GM10266 (cell line): ENCODE results near the gene ST8SIA6.

Source experiments
- DNase-seq: peaks from one replicate; pipeline ENCODE4 v3.0.0; 2012; ENCODE audit errors: extremely low spot score
- TF ChIP-seq, protein P1 (sequence below): IDR thresholded peaks from 2 replicates; pipeline ENCODE4 v1.5.1; 2012; ENCODE audit warnings: mild to moderate bottlenecking, low read depth; ENCODE audit not compliant: control insufficient read depth, insufficient read depth; ENCODE audit errors: missing control alignments

Gene ST8SIA6

DNA sequence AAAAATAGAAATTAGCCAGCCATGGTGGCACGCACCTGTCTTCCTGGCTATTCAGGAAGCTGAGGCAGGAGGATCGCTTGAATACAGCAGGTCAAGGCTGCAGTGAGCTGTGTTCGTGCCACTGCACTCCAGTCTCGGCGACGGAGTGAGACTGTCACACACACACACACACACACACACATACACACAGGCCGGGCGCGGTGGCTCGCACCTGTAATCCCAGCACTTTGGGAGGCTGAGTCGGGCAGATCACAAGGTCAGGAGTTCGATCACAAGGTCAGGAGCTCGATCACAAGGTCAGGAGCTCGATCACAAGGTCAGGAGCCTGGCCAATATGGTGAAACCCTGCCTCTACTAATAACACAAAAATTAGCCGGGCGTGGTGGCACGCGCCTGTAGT is 68.4 kb downstream of the ST8SIA6 start:
- DNase-seq = no peak
- TF ChIP-seq, protein P1, sequence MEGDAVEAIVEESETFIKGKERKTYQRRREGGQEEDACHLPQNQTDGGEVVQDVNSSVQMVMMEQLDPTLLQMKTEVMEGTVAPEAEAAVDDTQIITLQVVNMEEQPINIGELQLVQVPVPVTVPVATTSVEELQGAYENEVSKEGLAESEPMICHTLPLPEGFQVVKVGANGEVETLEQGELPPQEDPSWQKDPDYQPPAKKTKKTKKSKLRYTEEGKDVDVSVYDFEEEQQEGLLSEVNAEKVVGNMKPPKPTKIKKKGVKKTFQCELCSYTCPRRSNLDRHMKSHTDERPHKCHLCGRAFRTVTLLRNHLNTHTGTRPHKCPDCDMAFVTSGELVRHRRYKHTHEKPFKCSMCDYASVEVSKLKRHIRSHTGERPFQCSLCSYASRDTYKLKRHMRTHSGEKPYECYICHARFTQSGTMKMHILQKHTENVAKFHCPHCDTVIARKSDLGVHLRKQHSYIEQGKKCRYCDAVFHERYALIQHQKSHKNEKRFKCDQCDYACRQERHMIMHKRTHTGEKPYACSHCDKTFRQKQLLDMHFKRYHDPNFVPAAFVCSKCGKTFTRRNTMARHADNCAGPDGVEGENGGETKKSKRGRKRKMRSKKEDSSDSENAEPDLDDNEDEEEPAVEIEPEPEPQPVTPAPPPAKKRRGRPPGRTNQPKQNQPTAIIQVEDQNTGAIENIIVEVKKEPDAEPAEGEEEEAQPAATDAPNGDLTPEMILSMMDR = no peak

DNA sequence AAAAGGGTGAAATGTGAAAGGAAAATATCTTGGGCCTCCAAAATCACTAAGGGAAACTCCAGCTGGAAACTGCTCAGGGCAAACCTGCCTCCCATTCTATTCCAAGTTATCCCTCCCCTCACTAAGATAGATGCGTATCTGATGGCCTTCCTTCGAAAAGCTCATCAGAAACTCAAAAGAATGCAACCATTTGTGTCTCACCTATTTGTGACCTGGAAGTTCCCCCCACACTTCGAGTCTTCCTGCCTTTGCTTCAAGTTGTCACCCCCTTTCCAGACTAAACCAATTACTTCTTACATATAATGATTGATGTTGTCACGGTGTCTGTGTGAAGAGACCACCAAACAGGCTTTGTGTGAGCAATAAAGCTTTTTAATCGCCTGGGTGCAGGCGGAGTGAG is 69.3 kb downstream of the ST8SIA6 start:
- TF ChIP-seq, protein P1 = no peak
- DNase-seq = no peak

DNA sequence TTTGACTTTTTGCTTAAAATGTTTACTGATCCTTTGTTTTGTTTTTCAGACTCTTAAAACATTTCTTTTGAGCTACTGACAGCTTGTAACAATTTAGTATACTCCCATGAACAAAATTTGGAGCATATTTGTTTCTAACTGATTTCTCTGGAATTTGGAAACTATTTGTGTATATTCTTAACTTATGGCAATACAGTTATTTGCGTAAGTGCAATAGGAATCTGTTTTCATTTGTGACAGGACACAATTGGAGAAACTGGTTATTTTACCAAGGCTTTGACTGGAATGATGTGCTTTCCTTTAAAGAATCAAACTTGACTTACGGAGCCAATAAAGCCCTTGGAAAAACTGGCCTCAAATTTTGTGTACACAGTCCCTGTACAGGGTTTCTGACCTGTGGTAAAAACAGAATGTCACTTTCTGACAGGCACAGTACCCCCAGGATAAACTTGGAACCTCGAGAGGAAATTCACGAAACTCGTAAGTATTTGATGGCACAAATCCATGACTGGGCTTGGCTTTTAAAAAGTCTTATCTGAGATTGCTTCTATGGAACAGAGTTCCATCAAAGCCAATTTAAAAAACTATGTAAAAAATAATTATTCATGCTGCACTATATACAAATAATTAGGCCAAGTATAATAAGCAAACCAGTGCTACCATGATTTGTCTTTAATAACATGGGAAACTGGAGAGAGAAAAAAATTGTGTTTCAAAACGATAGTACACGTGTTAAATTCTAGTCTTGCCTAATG is 70.4 kb downstream of the ST8SIA6 start:
- no peak for DNase-seq
- TF ChIP-seq, protein P1 = no peak

DNA sequence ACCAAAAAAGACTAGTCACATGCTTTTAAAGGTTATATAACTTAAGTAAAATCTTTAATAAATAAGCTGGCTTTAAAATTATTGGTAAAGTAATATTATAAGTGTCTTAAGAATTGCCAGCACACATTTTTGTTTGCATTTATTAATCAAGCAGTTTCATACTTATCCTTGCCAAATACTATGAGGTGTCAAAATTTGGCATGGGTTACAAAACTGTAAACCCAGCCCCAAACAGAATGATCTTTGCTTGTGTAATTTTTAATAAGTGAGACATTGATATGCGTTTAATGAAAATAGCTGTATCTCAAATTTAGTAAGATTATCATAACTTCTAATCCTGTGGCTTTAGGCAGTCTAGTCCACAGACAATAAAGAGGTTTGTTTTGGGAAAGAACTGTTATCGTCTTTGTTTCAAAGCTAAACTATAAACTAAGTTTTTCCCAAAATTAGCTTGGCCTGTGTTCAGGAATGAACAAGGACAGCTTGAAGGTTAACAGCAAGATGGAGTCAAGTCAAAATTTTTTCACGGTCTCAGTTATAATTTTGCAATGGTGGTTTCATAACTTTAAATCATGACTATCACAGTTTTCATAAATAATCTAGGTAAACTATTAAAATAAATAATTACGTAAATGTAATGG is 72.8 kb downstream of the ST8SIA6 start:
- no peak for DNase-seq
- TF ChIP-seq, protein P1 = no peak

DNA sequence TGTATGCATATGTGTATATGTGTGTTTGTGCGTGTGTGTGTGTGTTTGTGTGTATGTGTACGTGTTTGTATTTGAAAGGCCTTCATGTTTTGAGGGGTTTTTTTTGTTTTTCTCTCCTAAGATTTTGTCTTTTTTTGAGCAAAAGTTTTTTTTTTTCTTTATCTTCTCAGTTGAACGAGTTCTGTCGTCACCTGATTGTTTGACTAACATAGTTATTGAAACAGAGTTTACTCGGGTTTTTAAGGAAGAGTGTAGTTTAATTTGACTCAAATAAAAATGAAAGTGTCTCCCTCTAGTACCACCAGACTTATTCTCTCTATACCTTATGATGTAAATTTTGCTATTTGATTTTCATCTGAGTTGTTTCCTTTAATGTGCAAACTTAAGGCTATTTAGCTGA is 73.5 kb downstream of the ST8SIA6 start:
- DNase-seq = no peak
- TF ChIP-seq, protein P1 = no peak

DNA sequence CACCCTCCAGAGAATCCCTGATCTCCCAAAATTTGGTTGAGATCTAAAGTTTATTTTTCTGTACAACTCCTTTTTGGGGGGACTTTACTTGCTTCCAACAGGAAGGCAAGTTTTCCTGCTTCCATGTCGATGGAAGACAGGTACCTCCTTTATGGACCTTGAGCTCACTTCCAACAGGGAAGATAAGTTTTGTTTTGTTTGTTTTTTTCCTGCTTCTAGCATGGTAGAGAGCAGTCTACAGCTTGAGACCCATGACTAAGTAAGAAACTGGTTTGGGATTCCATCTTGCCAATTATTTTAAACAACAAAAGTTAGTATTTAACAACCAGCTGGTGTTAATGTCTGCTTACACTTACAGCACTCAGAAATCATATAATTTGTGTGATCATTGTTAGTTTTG is 74.4 kb downstream of the ST8SIA6 start:
- TF ChIP-seq, protein P1 = no peak
- DNase-seq = no peak

DNA sequence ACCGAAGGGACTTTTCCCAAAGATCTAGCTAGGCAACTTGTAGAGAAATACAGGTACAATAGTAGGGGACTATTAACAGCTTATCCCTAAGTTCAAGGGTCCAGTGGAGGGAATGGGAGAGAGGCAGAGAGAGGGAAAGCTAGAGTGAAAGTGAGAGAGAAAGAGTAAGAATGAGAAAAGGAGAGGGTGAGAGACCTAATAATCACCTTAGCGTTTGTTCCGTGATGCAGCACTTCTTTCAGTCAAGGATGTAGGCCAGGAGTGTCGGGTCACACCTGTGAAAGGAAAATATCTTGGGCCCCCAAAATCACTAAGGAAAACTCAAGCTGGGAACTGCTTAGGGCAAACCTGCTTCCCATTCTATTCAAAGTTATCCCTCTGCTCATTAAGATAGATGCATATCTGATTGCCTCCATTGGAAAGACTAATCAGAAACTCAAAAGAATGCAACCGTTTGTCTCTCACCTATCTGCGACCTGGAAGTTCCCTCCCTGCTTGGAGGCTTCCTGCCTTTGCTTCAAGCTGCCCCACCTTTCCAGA is 75.2 kb downstream of the ST8SIA6 start:
- TF ChIP-seq, protein P1 = no peak
- no peak for DNase-seq
